Hepatocyte (in vitro differentiated cells): ENCODE measurements around the gene STARD10. TPM values are rescaled to one million over a fixed set of nuclear protein-coding genes. Genes with fewer than 3 reads are reported as not detected.
A peak's percentile ranks its signal among the peaks of the same experiment; 100 is the strongest.

Experiments
- DNase-seq: peaks from one replicate; pipeline ENCODE4 v3.0.0-alpha.2; 2016; ENCODE audit warnings: low spot score
- H2AFZ ChIP-seq: fragments of 200-600 bp; sonication (generic); 2 replicates; pipeline ENCODE4 v1.6.0; 2016; ENCODE audit warnings: antibody characterized with exemption, mild to moderate bottlenecking
- H3K27ac ChIP-seq: fragments of 200-600 bp; sonication (generic); 2 replicates; pipeline ENCODE4 v1.5.1; 2016; ENCODE audit warnings: mild to moderate bottlenecking
- H3K27me3 ChIP-seq: fragments of 200-600 bp; sonication (generic); 2 replicates; pipeline ENCODE4 v1.6.1; 2016
- H3K36me3 ChIP-seq: fragments of 200-600 bp; sonication (generic); replicated peaks from 2 replicates; pipeline ENCODE4 v1.5.1; 2016; ENCODE audit warnings: low read depth; ENCODE audit not compliant: insufficient read depth
- H3K4me1 ChIP-seq: fragments of 200-600 bp; sonication (generic); 2 replicates; pipeline ENCODE4 v1.5.1; 2016; ENCODE audit warnings: mild to moderate bottlenecking, moderate library complexity; ENCODE audit not compliant: insufficient read depth
- H3K4me2 ChIP-seq: fragments of 200-600 bp; sonication (generic); 2 replicates; pipeline ENCODE4 v1.6.0; 2016
- H3K4me3 ChIP-seq: fragments of 200-600 bp; sonication (generic); 2 replicates; pipeline ENCODE4 v1.5.1; 2016; ENCODE audit warnings: mild to moderate bottlenecking
- H3K79me2 ChIP-seq: fragments of 200-600 bp; sonication (generic); 2 replicates; pipeline ENCODE4 v1.6.0; 2017; ENCODE audit warnings: mild to moderate bottlenecking
- H3K9me2 ChIP-seq: fragments of 200-600 bp; sonication (generic); replicated peaks from 2 replicates; pipeline ENCODE4 v1.6.0; 2017; ENCODE audit warnings: mild to moderate bottlenecking; ENCODE audit not compliant: insufficient read depth
- H3K9me3 ChIP-seq: fragments of 200-600 bp; sonication (generic); 2 replicates; pipeline ENCODE4 v1.5.1; 2016; ENCODE audit warnings: low read depth, mild to moderate bottlenecking
- H4K20me1 ChIP-seq: fragments of 200-600 bp; sonication (generic); 2 replicates; pipeline ENCODE4 v1.6.0; 2016; ENCODE audit warnings: mild to moderate bottlenecking; ENCODE audit not compliant: insufficient read depth, poor library complexity, severe bottlenecking
- CTCF ChIP-seq: fragments of 200-600 bp; sonication (generic); IDR thresholded peaks from 2 replicates; pipeline ENCODE4 v1.5.1; 2016; ENCODE audit warnings: antibody characterized with exemption, mild to moderate bottlenecking; ENCODE audit not compliant: poor library complexity
- EZH2 ChIP-seq: fragments of 200-600 bp; sonication (generic); IDR thresholded peaks from 2 replicates; pipeline ENCODE4 v1.6.1; 2016; ENCODE audit warnings: antibody characterized with exemption, mild to moderate bottlenecking, borderline replicate concordance
- EZH2phosphoT487 ChIP-seq: fragments of 200-600 bp; sonication (generic); IDR thresholded peaks from one replicate; pipeline ENCODE4 v1.6.1; 2018; ENCODE audit warnings: antibody characterized with exemption, mild to moderate bottlenecking, low read depth, moderate library complexity; ENCODE audit not compliant: unreplicated experiment, severe bottlenecking
- WGBS: methylation state at CpG from one replicate; pipeline ENCODE4 v1.1.6; 2016; ENCODE audit warnings: low lambda C conversion rate; ENCODE audit errors: missing lambda C conversion rate; 5-methylcytosine and 5-hydroxymethylcytosine counted together
- polyA plus RNA-seq: library from polyadenylated mRNA; unstranded; fragments of >200 nt; fragmentation: Nextera tagmentation; extraction: Ambion mirVana; gene quantifications from 2 replicates; pipeline ENCODE4 v1.2.1, GENCODE V29; 2016
- total RNA-seq: library from RNA; depleted of rRNA; stranded (reverse); fragments of >200 nt; gene quantifications from 2 replicates; pipeline ENCODE4 v1.2.3, GENCODE V29; 2014

The STARD10 gene
- total RNA-seq (290 and 390 TPM in 2 replicates), polyA plus RNA-seq (575 and 686 TPM in 2 replicates)

- Histone ChIP-seq H3K27me3 (no peaks in the 10 kb centered on the region), H2AFZ (peak within 1 kb of the TSS; percentile 47), H3K4me3 (peak within 1 kb of the TSS; percentile 50), H3K9me3 (no peaks in the 10 kb centered on the region), H3K79me2 (peaks cover 6% of the 10 kb centered on the region), H3K4me2 (peak within 1 kb of the TSS; percentile 76), H3K4me1 (peaks cover 18% of the 10 kb centered on the region), H3K36me3 (no peaks in the 10 kb centered on the region), H3K9me2 (no peaks in the 10 kb centered on the region), H3K27ac (peak within 1 kb of the TSS; percentile 92), H4K20me1 (no peaks in the 10 kb centered on the region)
- 3% methylated on average over 53 of the region's 55 CpGs for WGBS
- no peak for TF ChIP-seq EZH2phosphoT487
- peak; percentile 100 for TF ChIP-seq CTCF
- DNase-seq = peak; percentile 99
Observed at GRCh38 chr11:72793425-72794367, at the start of gene STARD10. TSS of gene STARD10 (minus strand) at chr11:72794047. CDS start at chr11:72781181, 12,866 bp downstream.

GRCh38 chr11:72842653-72843330 lies 48.9 kb upstream of the STARD10 start:
- no peak for DNase-seq
- WGBS = 85% methylated on average over 14 of the region's 14 CpGs
- Histone ChIP-seq H3K27ac (peak overlapping the region; percentile 39), H4K20me1 (no peaks in the 10 kb centered on the region), H3K9me2 (no peaks in the 10 kb centered on the region), H3K4me2 (no peak overlapping the region), H3K79me2 (no peaks in the 10 kb centered on the region), H3K4me3 (no peak overlapping the region), H3K4me1 (peaks cover 9% of the 10 kb centered on the region), H3K36me3 (no peaks in the 10 kb centered on the region), H2AFZ (no peak overlapping the region), H3K27me3 (no peaks in the 10 kb centered on the region), H3K9me3 (no peaks in the 10 kb centered on the region)
- TF ChIP-seq EZH2 (no peak), CTCF (no peak), EZH2phosphoT487 (no peak)

GRCh38 chr11:72842126-72842525 lies 48.3 kb upstream of the STARD10 start:
- H3K36me3 ChIP-seq = no peaks in the 10 kb centered on the region
- H3K27me3 ChIP-seq = no peaks in the 10 kb centered on the region
- WGBS = 77% methylated on average over 5 of the region's 5 CpGs
- no peak for TF ChIP-seq CTCF
- no peaks in the 10 kb centered on the region for H3K79me2 ChIP-seq
- no peak overlapping the region for H2AFZ ChIP-seq
- no peaks in the 10 kb centered on the region for H3K9me2 ChIP-seq
- H4K20me1 ChIP-seq = no peaks in the 10 kb centered on the region
- H3K4me3 ChIP-seq = no peak overlapping the region
- no peak for DNase-seq
- no peaks in the 10 kb centered on the region for H3K9me3 ChIP-seq
- peaks cover 9% of the 10 kb centered on the region for H3K4me1 ChIP-seq
- peak overlapping the region; percentile 39 for H3K27ac ChIP-seq
- H3K4me2 ChIP-seq = no peak overlapping the region
